ENCODE data around the gene ENO2. TPM values are rescaled to one million over a fixed set of nuclear protein-coding genes. Genes with fewer than 3 reads are reported as not detected.

The ENO2 gene
- total RNA-seq, 4 donors from 2014 or later, result 28.7 to 49.7 (median 40.0) TPM

DNA sequence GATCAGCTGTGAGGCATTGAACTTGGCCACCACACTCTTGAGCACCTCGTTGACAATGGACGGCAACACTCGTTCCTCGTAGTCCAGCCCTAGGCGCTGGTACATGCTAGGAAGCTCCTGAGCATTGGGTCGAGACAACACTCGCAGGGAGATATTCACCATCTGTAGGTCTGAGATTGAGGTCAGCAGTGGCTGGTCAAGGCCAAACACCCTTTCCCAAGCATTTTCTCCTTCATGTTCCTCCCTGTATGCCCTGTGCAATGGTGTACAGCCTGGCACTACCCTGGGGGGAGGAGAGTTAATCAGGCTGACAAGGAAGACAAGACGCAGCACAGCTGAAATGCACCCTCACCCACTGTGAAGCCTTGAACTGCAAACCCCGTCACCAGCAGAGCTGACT lies 54.0 kb downstream of the ENO2 start:
- peaks cover 34 to 57% (median 49%) of the 10 kb centered on the region in 4 donors for H3K4me1 ChIP-seq
- DNase-seq (ENCODE audit: extremely low spot score), result no peak

DNA sequence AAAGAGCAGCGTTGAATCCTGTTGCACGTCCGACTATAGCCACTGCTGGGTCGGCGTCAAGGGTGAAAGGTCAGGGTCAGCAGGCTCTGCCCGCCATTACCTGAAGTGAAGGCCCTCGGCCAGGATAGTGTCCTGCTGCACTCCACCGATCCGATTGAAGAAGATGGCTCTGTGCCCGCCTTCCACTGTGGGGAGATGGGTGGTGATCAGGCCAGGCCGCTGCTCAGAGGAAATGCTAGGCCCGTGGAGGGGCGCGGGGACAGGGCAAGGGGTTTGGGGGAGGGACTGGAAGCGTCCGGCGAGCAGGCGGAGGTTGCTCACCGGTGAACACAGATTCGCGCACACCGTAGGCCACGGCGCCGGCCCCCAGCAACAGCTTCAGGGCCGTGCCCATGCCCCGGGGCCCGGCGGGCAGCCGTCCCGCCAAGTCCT lies 55.7 kb downstream of the ENO2 start:
- no peak for DNase-seq (ENCODE audit: extremely low spot score)
- 0% methylated on average over 13 of the region's 31 CpGs for WGBS
- no peaks in the 10 kb centered on the region for H3K9me3 ChIP-seq
- peaks cover 45 to 57% (median 55%) of the 10 kb centered on the region in 4 donors for H3K36me3 ChIP-seq
- peaks cover 27 to 46% (median 40%) of the 10 kb centered on the region in 4 donors for H3K4me1 ChIP-seq
- peak overlapping the region; percentile 87 to 93 (median 90) for H3K27ac ChIP-seq (replicated peaks in 1 of 4)
- H3K27me3 ChIP-seq, result no peaks in the 10 kb centered on the region
- peak overlapping the region; percentile 69 to 90 (median 84) for H3K4me3 ChIP-seq
- TF ChIP-seq POLR2A (IDR thresholded peaks at IDR 0.05; ENCODE audit: low read depth), result no peak
- no peak for TF ChIP-seq POLR2AphosphoS5 (IDR thresholded peaks at IDR 0.05)
- no peak for TF ChIP-seq EP300 (IDR thresholded peaks at IDR 0.05)
- TF ChIP-seq, protein P1, sequence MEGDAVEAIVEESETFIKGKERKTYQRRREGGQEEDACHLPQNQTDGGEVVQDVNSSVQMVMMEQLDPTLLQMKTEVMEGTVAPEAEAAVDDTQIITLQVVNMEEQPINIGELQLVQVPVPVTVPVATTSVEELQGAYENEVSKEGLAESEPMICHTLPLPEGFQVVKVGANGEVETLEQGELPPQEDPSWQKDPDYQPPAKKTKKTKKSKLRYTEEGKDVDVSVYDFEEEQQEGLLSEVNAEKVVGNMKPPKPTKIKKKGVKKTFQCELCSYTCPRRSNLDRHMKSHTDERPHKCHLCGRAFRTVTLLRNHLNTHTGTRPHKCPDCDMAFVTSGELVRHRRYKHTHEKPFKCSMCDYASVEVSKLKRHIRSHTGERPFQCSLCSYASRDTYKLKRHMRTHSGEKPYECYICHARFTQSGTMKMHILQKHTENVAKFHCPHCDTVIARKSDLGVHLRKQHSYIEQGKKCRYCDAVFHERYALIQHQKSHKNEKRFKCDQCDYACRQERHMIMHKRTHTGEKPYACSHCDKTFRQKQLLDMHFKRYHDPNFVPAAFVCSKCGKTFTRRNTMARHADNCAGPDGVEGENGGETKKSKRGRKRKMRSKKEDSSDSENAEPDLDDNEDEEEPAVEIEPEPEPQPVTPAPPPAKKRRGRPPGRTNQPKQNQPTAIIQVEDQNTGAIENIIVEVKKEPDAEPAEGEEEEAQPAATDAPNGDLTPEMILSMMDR (IDR thresholded peaks at IDR 0.05), result no peak
- intact Hi-C loops (cut with DNase I), result loop anchor here (5.0 kb wide), 1 partner anchor 47 kb away; the partner anchor contains the start of gene LPCAT3

More for the DNA sequence above, 54.0 kb downstream of the ENO2 start:
- no peak overlapping the region for H3K27ac ChIP-seq (replicated peaks in 1 of 4)
- peaks cover 36 to 46% (median 42%) of the 10 kb centered on the region in 4 donors for H3K36me3 ChIP-seq
- no peaks in the 10 kb centered on the region for H3K27me3 ChIP-seq
- intact Hi-C loops (cut with DNase I), result loop anchor here (5.0 kb wide), 1 partner anchor 96 kb away; the partner anchor contains the start of gene SPSB2
- TF ChIP-seq EP300 (IDR thresholded peaks at IDR 0.05), result no peak
- TF ChIP-seq, protein P1 (IDR thresholded peaks at IDR 0.05), result no peak
- no peak for TF ChIP-seq POLR2A (IDR thresholded peaks at IDR 0.05; ENCODE audit: low read depth)
- TF ChIP-seq POLR2AphosphoS5 (IDR thresholded peaks at IDR 0.05), result no peak
- 88% methylated on average over 9 of the region's 9 CpGs for WGBS
- H3K9me3 ChIP-seq, result no peaks in the 10 kb centered on the region
- H3K4me3 ChIP-seq, result peak overlapping the region in 1 of 4 donors; percentile 82

Small RNA genes lying within 50 kb of the gene (small RNA-seq; reads per million reads assigned to genes)
- gene MIR141 (0.37 to 1.2 (median 0.84) reads per million in 3 donors), gene MIR200C (0.17 to 0.74 (median 0.68) reads per million in 3 donors), gene RNU7-1 (0 reads per million in 3 donors), gene SCARNA12 (0 to 0.25 (median 0.17) reads per million in 3 donors)

Other genes starting within 250 kb of the ENO2 start
- 10 to 100 TPM; 32.8 to 55.4 (median 41.0) TPM for gene ZNF384, start 225.2 kb upstream of the ENO2 start, total RNA-seq
- 1 to 10 TPM in 1 of 4 donors, under 1 TPM in 3; 0.42 to 1.8 (median 0.60) TPM for gene PIANP, start 213.8 kb upstream of the ENO2 start, total RNA-seq
- gene COPS7A, start 190.5 kb upstream of the ENO2 start, total RNA-seq, result 10 to 100 TPM; 51.9 to 71.8 (median 63.0) TPM
- gene MLF2, start 161.4 kb upstream of the ENO2 start, total RNA-seq, result 100 to 1,000 TPM; 169 to 247 (median 214) TPM
- gene PTMS, start 148.2 kb upstream of the ENO2 start, total RNA-seq, result 100 to 1,000 TPM; 256 to 419 (median 338) TPM
- gene LAG3, start 142.1 kb upstream of the ENO2 start, total RNA-seq, result 1 to 10 TPM; 1.7 to 4.0 (median 2.9) TPM
- gene CD4, start 125.1 kb upstream of the ENO2 start, total RNA-seq, result 10 to 100 TPM in 2 of 4 donors, 1 to 10 TPM in 2; 6.6 to 16.2 (median 10.1) TPM
- 10 to 100 TPM in 2 of 4 donors, 1 to 10 TPM in 2; 3.7 to 12.1 (median 10.0) TPM for gene GPR162, start 92.8 kb upstream of the ENO2 start, total RNA-seq
- 10 to 100 TPM; 16.4 to 30.7 (median 26.8) TPM for gene P3H3, start 86.2 kb upstream of the ENO2 start, total RNA-seq
- gene GNB3, start 73.7 kb upstream of the ENO2 start, total RNA-seq, result 1 to 10 TPM in 1 of 4 donors, under 1 TPM in 3; 0.39 to 1.7 (median 0.46) TPM
- 1 to 10 TPM; 1.2 to 2.9 (median 1.5) TPM for gene CDCA3, start 63.3 kb upstream of the ENO2 start, total RNA-seq
- gene USP5, start 62.4 kb upstream of the ENO2 start, total RNA-seq, result 10 to 100 TPM; 49.8 to 68.7 (median 58.4) TPM
- 100 to 1,000 TPM; 288 to 372 (median 355) TPM for gene TPI1, start 47.0 kb upstream of the ENO2 start, total RNA-seq
- 10 to 100 TPM in 2 of 4 donors, 1 to 10 TPM in 2; 4.2 to 10.8 (median 8.5) TPM for gene SPSB2, start 41.3 kb upstream of the ENO2 start, total RNA-seq
- gene LRRC23, start 9.8 kb upstream of the ENO2 start, total RNA-seq, result 10 to 100 TPM in 2 of 4 donors, 1 to 10 TPM in 2; 8.3 to 12.9 (median 11.0) TPM
- 100 to 1,000 TPM in 2 of 4 donors, 10 to 100 TPM in 2; 72.2 to 163 (median 92.4) TPM for gene ATN1, start 13.4 kb downstream of the ENO2 start, total RNA-seq
- not detected for gene RNU7-1, start 29.2 kb downstream of the ENO2 start, total RNA-seq
- gene C12orf57, start 29.4 kb downstream of the ENO2 start, total RNA-seq, result 100 to 1,000 TPM; 307 to 437 (median 325) TPM
- 10 to 100 TPM in 3 of 4 donors, 1 to 10 TPM in 1; 9.1 to 16.9 (median 13.3) TPM for gene PTPN6, start 36.8 kb downstream of the ENO2 start, total RNA-seq
- gene PHB2, start 56.1 kb downstream of the ENO2 start, total RNA-seq, result 100 to 1,000 TPM; 194 to 265 (median 233) TPM
- 10 to 100 TPM; 20.8 to 35.1 (median 26.3) TPM for gene EMG1, start 56.3 kb downstream of the ENO2 start, total RNA-seq
- gene LPCAT3, start 103.9 kb downstream of the ENO2 start, total RNA-seq, result 10 to 100 TPM; 21.6 to 33.3 (median 26.2) TPM
- 100 to 1,000 TPM; 454 to 549 (median 512) TPM for gene C1S, start 146.1 kb downstream of the ENO2 start, total RNA-seq
- 100 to 1,000 TPM; 324 to 603 (median 572) TPM for gene C1R, start 177.9 kb downstream of the ENO2 start, total RNA-seq
- gene C1RL, start 194.6 kb downstream of the ENO2 start, total RNA-seq, result 100 to 1,000 TPM in 1 of 4 donors, 10 to 100 TPM in 3; 64.8 to 159 (median 88.2) TPM
- gene RBP5, start 214.3 kb downstream of the ENO2 start, total RNA-seq, result 1 to 10 TPM in 2 of 4 donors, under 1 TPM in 2; 0.46 to 5.0 (median 0.91) TPM
- gene CLSTN3, start 215.8 kb downstream of the ENO2 start, total RNA-seq, result 10 to 100 TPM in 3 of 4 donors, 1 to 10 TPM in 1; 9.6 to 25.6 (median 19.3) TPM